ENCODE data around the gene ST3GAL2.

DNA sequence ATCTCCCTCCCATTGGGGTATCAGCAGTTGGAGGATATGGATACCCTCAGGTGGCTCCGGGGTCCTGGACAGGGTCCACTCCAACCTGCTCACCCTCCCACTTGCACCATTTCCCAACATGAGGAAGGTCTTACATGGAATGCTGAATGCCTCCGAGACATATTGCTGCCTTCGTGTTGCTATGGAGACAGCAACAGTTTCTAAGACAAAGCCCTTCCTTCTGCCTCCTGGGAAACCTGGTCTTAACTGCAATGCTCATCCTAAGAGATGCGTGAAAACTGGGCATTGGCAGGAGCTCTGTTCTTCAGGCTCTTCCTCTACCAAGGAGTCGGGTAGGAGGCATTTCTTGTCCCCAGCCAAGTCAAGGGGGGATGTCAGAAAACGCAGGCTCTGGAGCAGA lies 45.2 kb downstream of the ST3GAL2 start:
- TF ChIP-seq, protein P1, sequence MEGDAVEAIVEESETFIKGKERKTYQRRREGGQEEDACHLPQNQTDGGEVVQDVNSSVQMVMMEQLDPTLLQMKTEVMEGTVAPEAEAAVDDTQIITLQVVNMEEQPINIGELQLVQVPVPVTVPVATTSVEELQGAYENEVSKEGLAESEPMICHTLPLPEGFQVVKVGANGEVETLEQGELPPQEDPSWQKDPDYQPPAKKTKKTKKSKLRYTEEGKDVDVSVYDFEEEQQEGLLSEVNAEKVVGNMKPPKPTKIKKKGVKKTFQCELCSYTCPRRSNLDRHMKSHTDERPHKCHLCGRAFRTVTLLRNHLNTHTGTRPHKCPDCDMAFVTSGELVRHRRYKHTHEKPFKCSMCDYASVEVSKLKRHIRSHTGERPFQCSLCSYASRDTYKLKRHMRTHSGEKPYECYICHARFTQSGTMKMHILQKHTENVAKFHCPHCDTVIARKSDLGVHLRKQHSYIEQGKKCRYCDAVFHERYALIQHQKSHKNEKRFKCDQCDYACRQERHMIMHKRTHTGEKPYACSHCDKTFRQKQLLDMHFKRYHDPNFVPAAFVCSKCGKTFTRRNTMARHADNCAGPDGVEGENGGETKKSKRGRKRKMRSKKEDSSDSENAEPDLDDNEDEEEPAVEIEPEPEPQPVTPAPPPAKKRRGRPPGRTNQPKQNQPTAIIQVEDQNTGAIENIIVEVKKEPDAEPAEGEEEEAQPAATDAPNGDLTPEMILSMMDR (IDR thresholded peaks at IDR 0.05; ENCODE audit: low read length), result no peak
- TF ChIP-seq EZH2phosphoT487 (IDR thresholded peaks at IDR 0.05; ENCODE audit: low read length), result no peak
- TF ChIP-seq EZH2 (optimal IDR thresholded peaks at IDR 0.05; ENCODE audit: low read depth, low read length), result no peak

All from MM.1S (cell line).